A673 (cell line): ENCODE data around the gene SIK1. TPM values are rescaled to one million over a fixed set of nuclear protein-coding genes. Genes with fewer than 3 reads are reported as not detected.
"Not testable (repeated sequence)": the region's sequence is repeated elsewhere in the genome, so short reads cannot be mapped to it uniquely, and the experiment has no call there.

Experiments
- BruUV-seq: library from RNA; stranded (reverse); fragments of 400-500 nt; replicated peaks from 2 replicates; lab custom pipeline; 2021; lab: Mats Ljungman, UMichigan
- CTCF ChIA-PET: fragments of 300-600 bp; sonication (Branson Sonifier 250); formaldehyde crosslinking; loops from one replicate; lab custom pipeline; 2022; ENCODE audit warnings: antibody characterized with exemption; lab: Charles Lee
- POLR2A ChIA-PET: fragments of 300-600 bp; sonication (Branson Sonifier 250); formaldehyde crosslinking; loops from one replicate; lab custom pipeline; 2022; ENCODE audit warnings: antibody characterized with exemption; ENCODE audit not compliant: low non-redundant PET; lab: Charles Lee
- DNase-seq: peaks from one replicate; pipeline ENCODE4 v3.0.0-alpha.2; 2015; ENCODE audit warnings: low spot score
- H3K27ac ChIP-seq: fragments of 200-600 bp; sonication (generic); 2 replicates; pipeline ENCODE4 v1.5.1; 2016; ENCODE audit warnings: mixed run types, low read depth, mild to moderate bottlenecking, mixed read lengths, antibody characterized with exemption, low read length; ENCODE audit not compliant: poor library complexity, severe bottlenecking
- H3K27me3 ChIP-seq: fragments of 200-600 bp; sonication (generic); replicated peaks from 2 replicates; pipeline ENCODE4 v1.6.1; 2017; ENCODE audit warnings: mixed run types, low read depth, mild to moderate bottlenecking, mixed read lengths, antibody characterized with exemption, low read length; ENCODE audit not compliant: insufficient read depth, poor library complexity
- H3K36me3 ChIP-seq: fragments of 200-600 bp; sonication (generic); 2 replicates; pipeline ENCODE4 v1.6.1; 2016; ENCODE audit warnings: mixed run types, mild to moderate bottlenecking, mixed read lengths, antibody characterized with exemption, low read length; ENCODE audit not compliant: insufficient read depth, poor library complexity, severe bottlenecking
- H3K4me1 ChIP-seq: fragments of 200-600 bp; sonication (generic); 2 replicates; pipeline ENCODE4 v1.6.1; 2017; ENCODE audit warnings: mixed run types, mild to moderate bottlenecking, mixed read lengths, antibody characterized with exemption, low read length; ENCODE audit not compliant: insufficient read depth, poor library complexity, severe bottlenecking
- H3K4me3 ChIP-seq: fragments of 200-600 bp; sonication (generic); 2 replicates; pipeline ENCODE4 v1.5.1; 2016; ENCODE audit warnings: low read depth, mixed run types, mild to moderate bottlenecking, mixed read lengths, low read length; ENCODE audit not compliant: poor library complexity, severe bottlenecking
- H3K9me3 ChIP-seq: fragments of 200-600 bp; sonication (generic); 2 replicates; pipeline ENCODE4 v1.6.1; 2016; ENCODE audit warnings: mixed run types, low read depth, mild to moderate bottlenecking, mixed read lengths, antibody characterized with exemption, low read length; ENCODE audit not compliant: poor library complexity, severe bottlenecking
- intact Hi-C: fragments of 100-400 bp; cut with micrococcal nuclease; formaldehyde crosslinking; loops from one replicate; pipeline ENCODE4 v1.10.0; 2022; ENCODE audit not compliant: unreplicated experiment
- total RNA-seq: library from RNA; stranded (reverse); gene quantifications from 2 replicates; pipeline ENCODE4 v1.2.3, GENCODE V29; 2021

Gene SIK1
- total RNA-seq, 1 experiment from 2014 or later, result 4.2 TPM

DNA sequence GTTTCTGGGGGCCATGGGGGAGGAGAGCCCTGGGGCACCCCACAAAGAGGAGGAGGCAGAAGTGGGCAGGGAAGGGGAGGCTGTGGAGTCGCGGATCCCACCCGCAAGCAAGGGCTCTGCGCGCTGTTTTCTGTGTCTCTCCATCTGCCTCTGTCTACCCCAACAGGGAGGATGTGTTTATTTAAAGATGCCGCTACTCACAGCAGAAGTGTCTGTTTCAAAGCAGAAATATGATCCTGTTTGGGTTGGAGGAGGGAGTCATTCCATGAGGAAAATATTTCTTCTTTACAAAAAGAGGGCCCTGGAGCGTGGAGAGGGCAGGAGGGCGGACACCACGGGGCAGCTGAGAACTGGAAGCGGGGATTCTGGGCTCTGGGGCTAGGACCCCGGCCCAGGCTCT, 25.8 kb downstream of the SIK1 start:
- H3K4me3 ChIP-seq, intact Hi-C loops, H3K9me3 ChIP-seq, H3K27ac ChIP-seq, H3K36me3 ChIP-seq, H3K27me3 ChIP-seq, CTCF ChIA-PET, POLR2A ChIA-PET, DNase-seq, H3K4me1 ChIP-seq, BruUV-seq: not testable (repeated sequence)

DNA sequence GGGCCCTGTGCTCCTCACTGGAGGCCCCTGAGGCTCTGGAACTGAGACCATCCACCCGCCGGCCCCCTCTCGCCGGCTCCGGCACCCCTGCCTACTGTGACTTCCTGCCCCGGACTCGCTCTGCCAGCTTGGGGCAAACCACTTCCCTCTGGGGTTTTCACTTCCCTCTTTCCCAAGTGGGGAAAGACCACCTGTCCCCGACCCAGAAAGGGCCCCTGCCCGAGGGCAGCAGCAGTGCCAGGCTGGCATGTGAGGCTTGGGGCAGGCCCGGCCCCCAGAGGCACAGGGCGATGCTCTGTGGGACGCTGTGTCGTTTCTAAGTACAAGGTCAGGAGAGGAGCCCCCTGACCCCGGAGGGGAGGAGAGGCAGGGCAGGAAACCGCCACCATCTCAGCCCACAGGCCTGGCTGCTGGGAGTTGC, 27.3 kb downstream of the SIK1 start:
- BruUV-seq, intact Hi-C loops, H3K4me1 ChIP-seq, POLR2A ChIA-PET, DNase-seq, H3K36me3 ChIP-seq, H3K9me3 ChIP-seq, H3K4me3 ChIP-seq, H3K27me3 ChIP-seq, H3K27ac ChIP-seq, CTCF ChIA-PET: not testable (repeated sequence)

DNA sequence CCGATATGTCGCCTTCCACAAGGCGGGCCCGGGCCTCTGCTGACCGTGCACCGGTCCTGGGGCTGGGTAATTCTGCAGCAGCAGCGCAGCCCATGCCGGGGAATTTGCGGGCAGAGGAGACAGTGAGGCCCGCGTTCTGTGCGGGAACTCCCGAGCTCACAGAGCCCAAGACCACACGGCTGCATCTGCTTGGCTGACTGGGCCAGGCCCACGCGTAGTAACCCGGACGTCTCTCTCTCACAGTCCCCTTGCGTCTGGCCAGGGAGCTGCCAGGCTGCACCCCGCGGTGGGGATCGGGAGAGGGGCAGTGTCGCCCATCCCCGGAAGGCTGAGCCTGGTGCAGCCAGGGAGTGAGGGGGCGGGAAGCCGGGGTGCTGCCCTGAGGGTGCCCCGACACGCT, 27.8 kb downstream of the SIK1 start:
- POLR2A ChIA-PET, H3K27ac ChIP-seq, H3K9me3 ChIP-seq, BruUV-seq, intact Hi-C loops, DNase-seq, H3K27me3 ChIP-seq, CTCF ChIA-PET, H3K4me3 ChIP-seq, H3K4me1 ChIP-seq, H3K36me3 ChIP-seq: not testable (repeated sequence)

DNA sequence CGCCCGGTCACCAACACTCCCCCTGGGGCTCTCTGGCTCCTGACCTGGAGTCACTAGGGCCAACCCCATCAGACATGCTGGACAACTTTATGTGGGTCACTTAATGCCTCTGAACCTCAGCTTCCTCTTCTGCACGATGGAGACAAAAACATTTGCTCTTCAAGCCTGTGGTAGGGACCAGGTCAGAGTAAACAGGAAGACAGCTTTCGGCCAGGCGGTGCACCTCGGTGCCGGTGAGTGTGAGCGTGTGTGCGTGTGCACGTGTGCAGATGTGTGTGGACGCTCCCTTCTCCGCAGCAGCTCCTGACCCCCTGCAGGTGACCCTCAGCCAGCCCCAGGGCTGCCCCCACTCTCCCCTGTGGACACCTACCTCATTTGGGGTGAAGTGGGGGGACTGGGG, 28.4 kb downstream of the SIK1 start:
- H3K4me3 ChIP-seq, POLR2A ChIA-PET, H3K9me3 ChIP-seq, H3K27ac ChIP-seq, H3K4me1 ChIP-seq, DNase-seq, BruUV-seq, intact Hi-C loops, H3K36me3 ChIP-seq, CTCF ChIA-PET, H3K27me3 ChIP-seq: not testable (repeated sequence)

DNA sequence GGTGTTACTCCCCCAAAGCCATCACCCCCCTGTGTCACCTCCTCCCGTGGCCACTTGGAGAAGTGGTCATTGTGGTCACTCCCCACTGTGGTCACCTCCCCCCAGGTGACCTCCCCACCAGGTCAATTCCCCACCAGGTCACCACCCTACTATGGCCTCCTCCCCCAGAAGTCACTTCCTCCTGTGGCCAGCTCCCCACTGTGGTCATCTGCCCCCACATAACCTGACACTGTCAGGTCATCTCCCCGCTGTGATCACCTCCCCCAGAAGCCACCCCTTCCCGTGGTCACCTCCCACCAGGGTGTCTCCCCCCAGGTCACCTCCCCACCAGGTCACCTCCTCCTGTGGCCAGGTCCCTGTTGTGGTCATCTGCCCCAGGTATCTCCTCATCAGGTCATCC, 28.9 kb downstream of the SIK1 start:
- POLR2A ChIA-PET, DNase-seq, H3K9me3 ChIP-seq, BruUV-seq, CTCF ChIA-PET, intact Hi-C loops, H3K27ac ChIP-seq, H3K4me1 ChIP-seq, H3K36me3 ChIP-seq, H3K27me3 ChIP-seq, H3K4me3 ChIP-seq: not testable (repeated sequence)

DNA sequence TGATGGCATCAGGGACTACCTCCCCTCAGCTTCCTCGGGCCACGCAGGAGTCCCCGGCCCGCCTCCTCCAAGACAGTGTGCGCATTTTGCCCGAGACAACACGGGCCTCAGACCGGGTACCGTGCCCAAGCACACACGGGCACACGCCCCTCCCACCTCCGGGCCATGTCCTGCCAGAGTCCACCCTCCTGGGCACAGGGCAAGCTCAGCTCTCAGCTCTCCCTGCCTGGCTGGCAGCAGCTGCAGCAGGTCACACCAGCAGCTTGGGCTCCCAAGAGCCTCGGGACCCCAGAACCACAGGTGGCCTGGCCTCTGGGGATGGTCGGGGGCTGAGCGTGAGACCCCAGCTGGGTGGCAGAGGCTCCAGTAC, 29.5 kb downstream of the SIK1 start:
- intact Hi-C loops, H3K4me1 ChIP-seq, BruUV-seq, CTCF ChIA-PET, DNase-seq, H3K4me3 ChIP-seq, H3K9me3 ChIP-seq, H3K27me3 ChIP-seq, H3K36me3 ChIP-seq, H3K27ac ChIP-seq, POLR2A ChIA-PET: not testable (repeated sequence)

DNA sequence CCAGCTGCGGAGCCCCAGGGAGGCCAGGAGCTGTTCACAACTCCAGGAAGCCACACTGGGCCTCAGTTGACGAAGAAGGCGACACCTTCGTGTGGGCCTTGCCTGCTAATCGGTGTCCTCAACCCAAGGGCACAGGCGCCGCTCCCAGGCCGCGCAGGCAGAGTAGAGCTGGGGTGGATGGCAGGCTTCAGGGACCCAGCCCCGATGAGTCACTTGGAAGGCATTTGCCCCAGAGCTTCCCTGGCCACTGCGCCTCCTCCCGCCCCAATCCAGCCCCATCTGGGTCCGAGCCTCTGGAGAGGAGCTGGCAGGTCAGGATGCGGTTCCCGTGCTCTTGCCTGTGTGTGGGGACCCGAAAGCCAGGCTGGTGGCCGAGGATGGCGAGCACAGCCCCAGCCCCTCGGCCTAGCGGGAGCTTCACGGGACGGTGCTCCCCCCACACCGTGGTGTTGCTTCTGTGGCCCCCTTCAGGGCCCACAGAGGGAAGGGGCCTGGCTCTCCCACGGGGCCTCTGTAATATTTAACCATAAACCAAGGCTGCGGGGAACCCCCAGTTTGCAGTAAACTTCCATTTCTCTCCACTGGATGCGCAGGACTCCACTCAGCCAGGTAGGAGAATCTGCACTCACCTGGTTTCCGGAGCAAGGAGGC, 30.0 kb downstream of the SIK1 start:
- H3K27ac ChIP-seq, H3K27me3 ChIP-seq, H3K36me3 ChIP-seq, BruUV-seq, CTCF ChIA-PET, H3K9me3 ChIP-seq, POLR2A ChIA-PET, H3K4me1 ChIP-seq, intact Hi-C loops, H3K4me3 ChIP-seq, DNase-seq: not testable (repeated sequence)

DNA sequence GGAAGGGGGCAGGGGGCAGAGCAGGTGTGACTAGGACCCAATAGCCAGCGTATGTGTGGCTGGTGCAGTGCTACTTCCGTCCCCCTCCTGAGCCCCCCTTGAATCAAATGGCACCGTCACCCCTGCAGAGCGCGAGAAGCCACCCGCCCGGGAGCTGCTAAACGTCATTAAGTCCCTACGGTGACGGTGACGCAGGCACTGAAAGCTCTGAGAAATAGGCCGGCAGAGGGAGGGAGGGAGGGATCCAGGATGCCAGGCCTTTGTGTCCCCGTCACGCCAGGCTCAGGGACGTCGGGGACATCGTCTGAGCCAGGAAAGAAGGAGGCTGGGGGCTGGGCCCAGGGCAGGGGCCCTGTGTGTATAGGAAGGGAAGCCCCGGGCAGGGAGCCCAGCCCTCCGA, 43.6 kb downstream of the SIK1 start:
- H3K4me3 ChIP-seq, BruUV-seq, H3K9me3 ChIP-seq, H3K36me3 ChIP-seq, intact Hi-C loops, POLR2A ChIA-PET, H3K4me1 ChIP-seq, H3K27me3 ChIP-seq, CTCF ChIA-PET, DNase-seq, H3K27ac ChIP-seq: not testable (repeated sequence)
